GM18909 (cell line): ENCODE results near the gene KHDRBS2.

Source experiments
- ATAC-seq: cut with Tn5 transposase; IDR thresholded peaks from one replicate; pipeline ENCODE4 v1.9.1; 2021; ENCODE audit warnings: mild to moderate bottlenecking; ENCODE audit not compliant: unreplicated experiment, poor library complexity

Gene KHDRBS2

DNA sequence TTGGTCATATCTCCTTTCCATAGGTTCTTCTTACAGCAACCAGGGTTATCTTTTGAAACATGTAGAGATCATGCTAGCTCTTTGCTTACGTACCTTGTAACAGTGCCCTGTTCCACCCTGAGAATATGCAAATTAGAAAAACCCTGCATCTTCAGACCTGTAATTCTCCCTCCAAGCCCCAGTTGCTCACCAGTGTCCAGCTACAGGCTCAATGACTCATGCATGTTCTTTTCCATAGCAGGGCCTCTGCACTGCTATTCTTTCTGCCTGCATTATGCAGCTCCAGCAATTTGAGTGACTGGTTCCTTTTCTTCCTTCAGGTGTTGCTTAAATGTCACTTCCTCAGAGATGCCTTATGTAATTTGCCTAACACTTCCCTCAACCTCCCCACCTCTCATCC lies 636.2 kb downstream of the KHDRBS2 start:
- no peak for ATAC-seq

DNA sequence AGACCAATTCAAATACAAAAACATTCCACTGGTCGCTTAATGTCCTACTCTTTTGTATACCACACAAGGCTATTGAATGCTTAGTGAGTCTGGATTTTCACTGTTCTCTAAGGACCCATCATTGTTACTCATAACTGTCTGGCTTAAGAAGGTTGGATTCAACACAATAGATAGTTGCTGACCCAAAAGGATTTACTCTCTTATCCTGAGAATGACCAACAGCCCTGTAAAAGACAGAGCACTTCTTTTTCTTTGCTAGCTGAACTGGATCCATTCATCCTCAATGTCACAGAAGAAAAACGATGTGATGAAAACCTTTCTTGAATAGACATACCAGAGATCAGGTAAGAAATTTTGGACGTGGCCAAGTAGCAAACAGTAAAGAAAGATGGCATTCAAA lies 645.6 kb downstream of the KHDRBS2 start:
- ATAC-seq, result no peak
